ENCODE results near the gene RASGRP1.

DNA sequence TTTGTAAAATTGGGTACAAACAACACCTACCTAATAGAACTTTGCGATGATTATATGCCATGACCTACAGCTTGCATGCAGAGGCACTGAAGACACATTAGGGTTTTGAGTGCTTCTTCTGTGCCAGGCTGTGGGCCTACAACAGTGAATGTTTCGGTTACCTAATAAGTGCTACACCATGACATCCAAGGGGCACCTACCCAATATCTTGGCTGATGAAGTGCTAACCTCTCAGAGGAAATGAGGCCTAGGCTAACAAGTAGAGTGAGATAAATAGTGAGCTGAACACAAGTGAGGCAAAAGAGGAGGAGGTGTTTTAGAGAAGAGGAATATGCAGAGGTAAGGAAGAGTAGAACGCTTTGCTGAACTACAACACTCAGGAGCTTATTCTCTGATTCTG lies 12.2 kb upstream of the RASGRP1 start:
- TF ChIP-seq, protein P1, sequence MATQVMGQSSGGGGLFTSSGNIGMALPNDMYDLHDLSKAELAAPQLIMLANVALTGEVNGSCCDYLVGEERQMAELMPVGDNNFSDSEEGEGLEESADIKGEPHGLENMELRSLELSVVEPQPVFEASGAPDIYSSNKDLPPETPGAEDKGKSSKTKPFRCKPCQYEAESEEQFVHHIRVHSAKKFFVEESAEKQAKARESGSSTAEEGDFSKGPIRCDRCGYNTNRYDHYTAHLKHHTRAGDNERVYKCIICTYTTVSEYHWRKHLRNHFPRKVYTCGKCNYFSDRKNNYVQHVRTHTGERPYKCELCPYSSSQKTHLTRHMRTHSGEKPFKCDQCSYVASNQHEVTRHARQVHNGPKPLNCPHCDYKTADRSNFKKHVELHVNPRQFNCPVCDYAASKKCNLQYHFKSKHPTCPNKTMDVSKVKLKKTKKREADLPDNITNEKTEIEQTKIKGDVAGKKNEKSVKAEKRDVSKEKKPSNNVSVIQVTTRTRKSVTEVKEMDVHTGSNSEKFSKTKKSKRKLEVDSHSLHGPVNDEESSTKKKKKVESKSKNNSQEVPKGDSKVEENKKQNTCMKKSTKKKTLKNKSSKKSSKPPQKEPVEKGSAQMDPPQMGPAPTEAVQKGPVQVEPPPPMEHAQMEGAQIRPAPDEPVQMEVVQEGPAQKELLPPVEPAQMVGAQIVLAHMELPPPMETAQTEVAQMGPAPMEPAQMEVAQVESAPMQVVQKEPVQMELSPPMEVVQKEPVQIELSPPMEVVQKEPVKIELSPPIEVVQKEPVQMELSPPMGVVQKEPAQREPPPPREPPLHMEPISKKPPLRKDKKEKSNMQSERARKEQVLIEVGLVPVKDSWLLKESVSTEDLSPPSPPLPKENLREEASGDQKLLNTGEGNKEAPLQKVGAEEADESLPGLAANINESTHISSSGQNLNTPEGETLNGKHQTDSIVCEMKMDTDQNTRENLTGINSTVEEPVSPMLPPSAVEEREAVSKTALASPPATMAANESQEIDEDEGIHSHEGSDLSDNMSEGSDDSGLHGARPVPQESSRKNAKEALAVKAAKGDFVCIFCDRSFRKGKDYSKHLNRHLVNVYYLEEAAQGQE (IDR thresholded peaks at IDR 0.05; ENCODE audit: insufficient read depth in 1 of 2, low read depth in 2 of 2, low read length in 1 of 2), result no peak
- TF ChIP-seq, protein P2, sequence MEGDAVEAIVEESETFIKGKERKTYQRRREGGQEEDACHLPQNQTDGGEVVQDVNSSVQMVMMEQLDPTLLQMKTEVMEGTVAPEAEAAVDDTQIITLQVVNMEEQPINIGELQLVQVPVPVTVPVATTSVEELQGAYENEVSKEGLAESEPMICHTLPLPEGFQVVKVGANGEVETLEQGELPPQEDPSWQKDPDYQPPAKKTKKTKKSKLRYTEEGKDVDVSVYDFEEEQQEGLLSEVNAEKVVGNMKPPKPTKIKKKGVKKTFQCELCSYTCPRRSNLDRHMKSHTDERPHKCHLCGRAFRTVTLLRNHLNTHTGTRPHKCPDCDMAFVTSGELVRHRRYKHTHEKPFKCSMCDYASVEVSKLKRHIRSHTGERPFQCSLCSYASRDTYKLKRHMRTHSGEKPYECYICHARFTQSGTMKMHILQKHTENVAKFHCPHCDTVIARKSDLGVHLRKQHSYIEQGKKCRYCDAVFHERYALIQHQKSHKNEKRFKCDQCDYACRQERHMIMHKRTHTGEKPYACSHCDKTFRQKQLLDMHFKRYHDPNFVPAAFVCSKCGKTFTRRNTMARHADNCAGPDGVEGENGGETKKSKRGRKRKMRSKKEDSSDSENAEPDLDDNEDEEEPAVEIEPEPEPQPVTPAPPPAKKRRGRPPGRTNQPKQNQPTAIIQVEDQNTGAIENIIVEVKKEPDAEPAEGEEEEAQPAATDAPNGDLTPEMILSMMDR (IDR thresholded peaks at IDR 0.05), result no peak
